ENCODE data around the gene ZNF532.

Gene ZNF532

DNA sequence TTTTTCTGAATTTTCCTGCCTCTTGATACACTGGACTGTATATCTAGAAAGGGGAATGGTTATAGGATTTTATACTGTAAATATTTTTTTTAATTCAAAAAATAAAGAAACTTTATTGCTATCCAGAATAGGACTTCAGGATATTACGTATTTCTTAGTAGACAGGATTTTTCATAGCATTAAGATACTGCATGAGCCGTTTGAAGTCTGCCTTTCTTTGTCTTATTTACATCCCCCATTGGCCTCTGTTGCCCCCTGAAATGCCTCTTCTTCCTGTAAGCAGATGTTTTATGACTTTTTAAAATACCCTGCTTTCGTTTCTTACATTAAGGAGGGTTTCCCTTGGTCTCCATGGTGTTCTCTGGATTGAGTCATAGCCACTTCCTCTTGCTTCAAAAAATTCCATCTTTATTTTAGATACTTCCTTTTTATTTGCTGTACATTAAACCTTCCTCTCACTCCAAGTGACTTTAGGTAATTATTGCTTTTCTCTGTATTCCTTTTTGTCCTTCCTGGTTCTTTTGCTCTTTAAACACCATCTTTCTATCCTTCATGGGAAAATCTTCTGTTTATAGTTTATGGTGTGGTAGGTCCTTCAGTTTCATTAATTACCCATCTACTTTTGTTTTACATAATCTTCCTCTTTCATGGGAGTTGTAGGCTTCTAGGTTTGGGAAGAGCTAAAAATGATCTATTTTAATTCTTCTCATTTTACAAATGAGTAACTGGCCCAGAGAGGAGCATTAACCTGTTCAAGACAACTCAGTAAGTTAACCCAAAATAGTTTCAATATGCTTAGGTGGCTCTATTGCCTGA is 72.6 kb downstream of the ZNF532 start:
- DNase-seq (ENCODE audit: low spot score), result no peak

DNA sequence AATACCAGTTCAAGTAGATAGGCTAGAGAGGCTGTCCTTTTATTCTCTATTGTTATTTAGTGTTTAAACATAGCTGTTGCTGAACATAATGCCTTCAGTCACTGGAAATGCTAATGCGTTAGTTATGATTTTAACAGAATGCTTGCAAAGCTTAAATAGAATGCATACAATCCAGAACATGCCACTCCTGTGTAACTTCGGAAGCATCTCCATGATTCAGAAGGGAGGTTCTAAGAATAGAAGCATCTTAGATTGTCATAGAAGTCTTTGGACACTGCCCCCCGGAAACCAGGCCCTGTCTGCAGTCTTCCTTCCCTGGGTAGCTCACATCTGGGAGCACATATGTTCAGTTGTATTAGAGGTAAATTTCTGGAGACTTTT is 73.2 kb downstream of the ZNF532 start:
- DNase-seq (ENCODE audit: low spot score), result no peak

DNA sequence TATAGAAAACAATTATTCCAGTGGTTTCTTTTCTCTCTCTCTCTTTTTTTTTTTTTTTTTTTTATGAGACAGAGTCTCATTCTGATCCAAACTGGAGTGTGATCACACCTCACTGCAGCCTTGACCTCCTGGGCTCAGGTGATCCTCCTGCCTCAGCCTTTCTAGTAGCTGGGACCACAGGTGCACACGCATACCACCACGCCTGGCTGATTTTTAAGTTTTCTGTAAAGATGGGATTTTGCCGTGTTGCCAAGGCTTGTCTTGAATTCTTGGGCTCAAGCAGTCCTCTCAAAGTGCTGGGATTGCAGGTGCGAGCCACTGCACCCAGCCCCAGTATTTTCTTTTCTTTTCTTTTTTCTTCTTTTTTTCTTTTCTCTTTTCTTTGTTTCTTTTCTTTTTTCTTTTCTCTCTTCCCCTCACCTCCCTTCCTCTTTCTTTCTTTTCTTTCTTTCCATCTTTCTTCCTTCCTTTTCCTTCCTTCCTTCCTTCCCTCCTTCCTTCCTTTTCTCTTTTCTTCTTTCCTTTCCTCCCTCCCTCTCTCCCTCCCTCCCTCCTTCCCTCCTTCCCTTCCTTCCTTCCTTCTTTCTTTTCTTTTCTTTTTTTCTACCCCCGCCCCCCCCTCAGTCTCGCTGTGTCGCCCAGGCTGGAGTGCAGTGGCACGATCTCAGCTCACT is 76.9 kb downstream of the ZNF532 start:
- no peak for DNase-seq (ENCODE audit: low spot score)

DNA sequence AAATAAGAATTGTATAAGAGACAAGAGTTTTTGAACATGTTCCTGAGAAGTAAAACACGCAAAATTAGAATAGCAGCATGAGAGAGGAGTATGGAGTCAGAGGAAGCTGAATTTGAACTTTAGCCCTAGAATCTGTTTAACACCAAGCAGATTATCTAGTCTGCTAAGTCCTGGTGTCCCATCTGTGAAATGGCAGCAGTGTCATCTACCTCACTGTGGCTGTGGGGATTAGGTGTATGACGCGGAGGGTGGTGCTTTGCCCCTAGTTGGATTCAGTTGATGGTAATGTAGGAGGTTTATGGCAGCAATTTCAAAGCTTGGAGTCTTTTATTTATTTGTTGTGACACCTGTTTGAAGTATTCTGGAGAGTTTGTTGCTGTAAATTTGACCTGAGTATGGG is 79.2 kb downstream of the ZNF532 start:
- DNase-seq (ENCODE audit: low spot score), result no peak

DNA sequence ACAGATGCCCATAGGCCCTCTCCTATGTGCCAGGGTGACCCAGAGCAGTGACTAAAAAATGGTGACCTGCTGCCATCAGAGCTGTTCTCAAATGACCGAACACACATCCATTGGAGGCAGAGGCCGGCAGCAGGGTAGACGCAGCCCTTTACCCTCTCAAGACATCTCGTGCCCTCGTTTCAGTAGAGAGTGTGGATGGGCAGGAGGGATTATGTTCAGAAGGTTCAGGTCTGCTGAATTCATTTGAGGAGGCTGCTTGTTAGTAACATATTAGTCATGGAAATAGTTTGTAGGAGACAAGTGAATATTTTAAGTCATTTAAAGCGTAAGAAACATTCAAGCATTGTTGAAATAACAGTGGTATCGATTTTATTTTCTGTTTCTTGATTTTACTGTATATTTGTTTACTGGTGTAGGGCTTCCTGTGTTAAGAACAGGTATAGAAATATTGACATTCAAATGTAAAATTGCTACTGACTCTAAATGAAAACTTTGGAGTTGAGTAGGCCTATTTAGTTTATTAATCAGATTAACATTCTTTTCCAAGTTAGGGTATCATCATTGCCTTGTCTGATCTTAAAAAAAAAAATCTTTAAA is 82.6 kb downstream of the ZNF532 start:
- no peak for DNase-seq (ENCODE audit: low spot score)

DNA sequence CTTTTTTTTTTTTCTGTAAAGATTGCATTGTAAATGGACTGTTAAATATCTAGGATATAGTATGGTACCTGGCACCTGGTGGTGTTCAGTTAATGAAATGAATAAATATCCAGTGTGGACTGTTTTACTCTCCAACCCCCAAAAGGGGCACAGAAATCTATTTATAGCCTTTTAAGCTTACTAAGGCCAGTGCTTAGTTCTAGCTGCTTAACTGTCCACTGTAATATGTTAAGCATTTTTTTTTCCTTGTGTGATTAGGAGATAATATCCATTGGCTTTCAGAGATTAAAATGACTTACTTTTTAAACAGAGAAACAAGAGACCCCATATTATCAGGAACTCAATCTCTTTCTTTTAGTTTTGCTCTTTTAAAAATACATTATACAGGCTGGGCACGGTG is 84.4 kb downstream of the ZNF532 start:
- no peak for DNase-seq (ENCODE audit: low spot score)

DNA sequence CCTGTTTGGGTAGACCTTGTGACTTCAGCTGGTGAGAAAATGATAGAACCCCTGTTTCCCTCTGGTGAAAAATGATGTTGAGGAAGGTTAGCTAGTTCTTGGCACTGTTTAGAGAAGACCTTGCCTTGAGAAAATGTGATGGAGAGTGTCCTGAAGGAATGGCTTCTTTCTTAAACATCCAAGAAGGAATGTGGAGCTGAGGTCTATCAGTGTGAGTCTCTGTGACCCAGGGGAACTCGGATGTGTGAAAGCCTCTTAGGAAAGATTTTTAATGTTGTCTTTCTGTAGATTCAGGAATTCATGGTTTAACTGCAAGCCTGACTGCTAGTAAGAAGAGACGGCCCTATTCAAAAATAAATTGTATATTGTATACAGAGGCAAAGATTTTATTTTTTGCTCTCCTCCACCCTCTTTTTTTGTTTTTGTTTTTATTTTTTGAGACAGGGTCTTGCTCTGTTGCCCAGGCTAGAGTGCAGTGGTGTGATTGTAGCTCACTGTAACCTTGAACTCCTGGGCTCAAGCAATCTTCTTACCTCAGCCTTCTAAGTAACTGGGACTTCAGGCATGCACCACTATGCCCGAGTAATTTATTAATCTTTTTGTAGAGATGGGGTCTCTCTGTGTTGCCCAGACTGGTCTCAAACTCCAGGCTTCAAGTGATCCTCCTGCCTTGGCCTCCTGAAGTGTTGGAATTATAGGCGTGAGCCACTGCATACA is 87.5 kb downstream of the ZNF532 start:
- no peak for DNase-seq (ENCODE audit: low spot score)

DNA sequence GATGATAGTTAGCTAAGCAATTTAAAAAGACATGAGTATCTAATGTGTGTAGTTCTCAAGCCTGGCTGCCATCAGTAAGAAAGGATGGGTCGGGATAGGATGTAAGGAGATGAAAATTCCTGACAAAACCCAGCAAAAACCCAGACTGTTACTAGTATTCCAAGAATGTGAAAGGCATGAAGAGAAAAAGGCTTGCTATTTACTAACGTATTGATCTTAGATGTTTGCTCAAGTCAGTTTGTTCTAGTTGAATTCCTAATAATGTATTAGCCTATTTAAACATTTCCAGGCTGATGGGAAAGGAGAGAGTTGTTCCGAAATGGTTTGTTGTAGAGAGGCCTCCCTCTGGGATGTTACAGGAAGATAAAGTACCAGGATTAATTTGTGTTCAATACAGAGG is 88.2 kb downstream of the ZNF532 start:
- DNase-seq (ENCODE audit: low spot score), result no peak

DNA sequence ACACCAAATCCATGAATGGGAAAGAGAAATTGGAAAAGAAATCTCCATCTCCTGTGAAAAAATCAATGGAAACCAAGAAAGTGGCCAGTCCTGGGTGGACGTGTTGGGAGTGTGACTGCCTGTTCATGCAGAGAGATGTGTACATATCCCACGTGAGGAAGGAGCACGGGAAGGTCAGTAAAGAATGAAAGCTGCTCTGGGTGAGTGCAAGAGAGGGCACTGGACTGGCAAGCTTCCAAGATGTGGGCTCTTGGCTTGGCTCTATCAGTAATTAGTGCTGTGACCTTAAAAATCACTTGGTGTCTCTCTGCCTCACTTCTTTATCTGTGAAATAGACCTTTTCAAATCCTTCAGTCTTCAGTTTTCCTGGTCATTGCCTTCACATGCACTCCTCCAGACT is 89.0 kb downstream of the ZNF532 start:
- no peak for DNase-seq (ENCODE audit: low spot score)

DNA sequence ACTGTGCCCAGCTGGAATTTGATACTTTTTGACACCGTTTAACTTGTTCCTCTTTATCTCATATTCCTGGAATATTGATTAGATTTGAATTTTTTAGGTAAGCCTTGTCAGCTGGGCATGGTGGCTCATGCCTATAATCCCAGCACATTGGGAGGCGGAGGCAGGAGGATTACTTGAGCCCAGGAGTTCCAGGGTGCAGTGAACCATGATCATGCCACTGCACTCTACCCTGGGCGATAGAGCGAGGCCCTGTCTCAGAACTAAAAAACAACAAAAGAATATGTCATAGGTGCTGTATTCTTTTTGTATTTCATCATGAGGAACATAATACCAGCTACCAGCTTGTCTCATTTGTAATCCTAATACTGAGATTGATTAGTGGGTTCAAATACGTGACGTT is 90.3 kb downstream of the ZNF532 start:
- DNase-seq (ENCODE audit: low spot score), result no peak

DNA sequence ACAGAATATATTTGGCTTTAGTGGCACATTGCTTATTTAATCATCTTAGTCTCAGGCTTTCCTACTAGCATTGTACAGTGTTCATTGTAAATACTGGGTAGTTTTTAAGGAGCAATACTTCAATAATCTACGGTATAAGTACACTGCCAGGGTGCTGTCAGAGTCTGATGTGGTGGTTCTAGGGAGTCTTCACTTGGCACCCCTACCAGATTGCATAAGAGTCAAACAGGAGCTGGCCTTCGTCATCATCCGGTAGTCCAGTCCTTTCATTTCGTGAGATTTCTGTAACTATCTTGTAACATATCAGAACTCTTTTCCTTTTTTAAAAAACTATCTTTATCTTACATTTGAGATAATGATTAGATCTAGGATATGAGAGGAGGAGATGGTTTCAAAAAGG is 91.1 kb downstream of the ZNF532 start:
- DNase-seq (ENCODE audit: low spot score), result no peak

DNA sequence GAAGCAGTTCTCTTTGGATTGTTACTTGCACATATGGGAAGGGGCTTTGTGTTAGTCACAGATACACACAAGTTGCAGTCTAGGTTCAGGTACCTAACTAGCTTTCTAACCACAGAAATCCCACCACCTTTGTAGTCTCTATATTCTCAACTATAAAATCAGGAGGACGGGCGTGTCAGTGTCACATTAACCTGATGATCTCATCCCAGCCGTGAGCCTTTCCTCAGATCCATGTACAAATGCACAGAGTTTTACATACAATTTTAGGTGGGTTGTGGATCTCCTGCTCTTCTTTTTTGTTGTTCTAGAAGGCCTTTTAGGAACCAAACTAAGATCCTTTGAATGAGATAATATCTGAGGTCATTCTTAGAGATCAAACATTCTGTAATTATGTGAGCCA is 94.0 kb downstream of the ZNF532 start:
- no peak for DNase-seq (ENCODE audit: low spot score)

DNA sequence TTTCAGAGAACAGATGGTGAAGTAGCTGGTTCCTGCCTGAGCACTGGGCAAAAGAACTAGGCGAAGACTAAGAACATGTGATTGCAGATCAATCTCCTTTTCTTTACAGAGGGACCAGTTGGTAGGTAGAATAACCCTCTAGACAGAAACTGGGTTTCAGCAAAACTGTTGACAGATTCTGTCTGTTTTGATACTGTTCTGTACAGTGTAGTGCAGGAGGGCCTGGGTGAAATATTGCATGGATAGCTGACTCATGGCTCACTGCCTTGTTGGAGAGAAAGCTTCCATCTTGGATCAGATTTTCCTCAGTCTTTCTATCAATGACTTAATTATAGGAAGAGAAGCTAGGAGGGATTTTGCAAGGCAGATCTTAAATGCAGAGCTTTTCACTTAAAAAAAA is 95.8 kb downstream of the ZNF532 start:
- DNase-seq (ENCODE audit: low spot score), result no peak

DNA sequence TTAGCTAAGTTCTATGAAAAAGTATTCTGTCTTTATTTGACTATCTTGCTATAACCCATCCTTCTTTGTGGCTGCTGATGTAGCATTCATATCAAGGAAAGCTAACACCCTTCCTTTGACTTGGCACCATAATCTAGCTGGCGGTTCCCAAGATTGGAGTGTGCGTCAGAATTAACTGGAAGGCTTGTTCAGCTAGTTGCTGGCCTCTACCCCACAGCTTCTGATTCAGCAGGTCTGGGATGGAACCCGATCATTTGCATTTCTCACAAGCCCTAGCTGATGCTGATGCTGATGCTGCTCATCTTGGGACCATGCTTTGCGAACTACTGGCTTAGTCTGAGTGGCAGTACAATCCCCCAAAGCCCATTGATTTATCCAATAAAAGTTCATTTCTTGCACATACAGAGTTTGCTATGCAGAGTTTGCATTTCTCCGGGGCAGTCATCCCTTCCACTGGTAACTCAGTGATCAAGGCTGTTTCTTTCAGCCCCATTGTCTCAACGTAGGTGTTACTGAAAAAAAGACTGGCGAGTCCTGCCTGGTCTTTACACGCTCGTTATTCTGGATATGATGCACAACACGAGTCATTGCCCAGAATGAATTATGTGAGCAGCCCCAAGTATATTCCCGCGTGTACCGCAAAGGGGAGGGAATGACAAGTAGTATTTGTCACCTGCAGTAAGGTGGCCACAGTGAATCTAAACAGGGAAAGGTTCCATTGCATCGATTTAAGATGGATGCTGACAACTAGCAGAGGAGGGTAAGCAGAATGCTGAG is 96.5 kb downstream of the ZNF532 start:
- DNase-seq (ENCODE audit: low spot score), result no peak

DNA sequence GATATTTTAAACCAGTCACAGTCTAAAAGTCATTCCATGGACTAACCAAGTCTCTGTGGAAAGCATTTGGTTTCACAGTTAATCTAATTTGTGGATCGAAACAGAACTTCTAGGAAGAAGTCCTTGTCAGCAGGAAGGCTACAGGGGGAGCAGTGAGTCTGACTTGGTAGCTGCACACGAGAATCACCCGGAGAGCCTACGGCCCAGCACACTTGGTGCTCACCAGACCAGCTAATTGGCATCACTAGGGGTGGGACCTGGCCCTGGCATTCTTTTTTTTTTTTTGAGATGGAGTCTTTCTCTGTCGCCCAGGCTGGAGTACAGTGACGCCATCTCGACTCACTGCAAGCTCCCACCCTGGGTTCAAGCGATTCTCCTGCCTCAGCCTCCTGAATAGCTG is 97.7 kb downstream of the ZNF532 start:
- no peak for DNase-seq (ENCODE audit: low spot score)

DNA sequence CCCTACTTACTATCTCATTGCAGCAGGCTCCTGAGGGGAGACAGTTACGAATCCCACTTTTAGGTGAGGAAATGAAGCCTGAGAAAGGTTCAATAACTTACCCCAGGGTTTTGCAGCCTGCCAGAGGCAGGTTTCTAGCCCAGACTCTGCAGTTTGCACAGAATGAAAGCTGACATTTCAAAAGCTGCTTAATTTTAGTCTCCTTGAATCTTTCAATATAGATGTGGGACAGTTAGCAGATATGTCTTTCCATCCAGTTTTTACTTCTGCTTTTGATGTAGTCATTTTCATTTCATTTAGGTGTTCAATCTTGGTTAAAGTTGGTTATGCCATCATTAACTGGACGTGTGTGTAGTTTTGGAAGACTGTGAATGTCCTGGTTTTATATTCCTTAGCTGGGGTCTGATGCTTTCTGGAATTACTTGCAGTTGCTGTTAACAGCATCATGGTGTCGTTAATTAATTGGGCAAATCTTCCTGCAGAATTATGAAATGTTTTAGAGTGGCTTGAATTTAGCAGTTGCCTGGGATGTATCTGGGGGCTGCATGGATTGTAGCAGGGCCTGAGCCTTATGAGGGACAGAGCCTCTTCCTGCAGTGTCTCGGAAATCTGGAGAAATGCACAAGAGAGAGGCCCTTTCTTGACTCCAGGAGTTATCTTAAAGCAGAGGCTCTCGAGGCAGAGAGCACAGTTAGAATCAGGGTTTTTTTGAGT is 100.8 kb downstream of the ZNF532 start:
- no peak for DNase-seq (ENCODE audit: low spot score)

DNA sequence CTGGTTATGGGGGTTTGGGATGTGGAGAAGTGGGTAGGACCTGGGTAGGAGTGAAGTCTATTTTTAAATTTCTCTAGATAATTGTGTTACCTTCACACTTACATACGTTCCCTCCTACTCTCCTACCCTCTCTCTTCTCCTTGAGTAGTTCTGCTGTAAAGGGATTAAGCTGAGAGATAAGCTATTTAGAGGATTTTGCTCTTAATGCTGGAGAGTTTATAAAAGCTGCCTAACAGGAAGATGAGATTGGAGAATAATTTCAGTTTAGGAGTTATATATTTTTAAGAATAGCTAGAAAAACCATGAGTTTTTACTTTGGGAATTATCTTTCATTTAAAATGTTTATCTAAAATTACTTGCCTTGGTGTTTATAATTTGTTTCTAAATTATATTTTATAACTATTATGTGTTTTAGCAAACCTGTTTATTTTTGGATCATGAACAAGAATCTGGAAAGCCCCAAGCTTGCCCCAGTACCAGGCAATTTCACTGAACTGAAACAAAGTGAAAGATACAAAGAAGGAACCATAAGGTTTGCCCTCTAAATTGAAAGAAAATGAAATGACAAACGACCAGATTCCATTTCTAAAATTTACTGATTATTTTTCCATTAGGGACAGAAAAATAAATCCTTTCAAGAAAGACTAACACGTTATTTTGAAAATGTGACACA is 101.5 kb downstream of the ZNF532 start:
- DNase-seq (ENCODE audit: low spot score), result no peak

DNA sequence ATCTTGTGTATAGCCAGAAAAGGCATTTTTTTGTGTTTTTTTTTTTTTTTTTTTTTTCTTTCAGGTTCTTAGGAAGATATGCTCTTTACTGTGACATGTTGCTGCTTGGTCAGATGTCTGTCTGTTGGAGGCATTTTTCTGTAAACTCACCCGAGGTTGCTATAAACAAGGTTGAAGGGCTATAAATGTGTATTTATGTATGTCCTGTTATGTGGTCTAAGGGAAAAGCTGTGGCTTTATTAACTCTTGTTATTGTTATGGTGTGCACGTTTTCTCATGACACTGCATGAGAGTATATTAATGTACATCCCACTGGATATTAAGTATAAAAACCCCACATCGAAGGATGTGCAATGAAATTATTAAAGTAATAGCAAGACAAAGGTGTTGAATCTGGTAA is 102.0 kb downstream of the ZNF532 start:
- no peak for DNase-seq (ENCODE audit: low spot score)

DNA sequence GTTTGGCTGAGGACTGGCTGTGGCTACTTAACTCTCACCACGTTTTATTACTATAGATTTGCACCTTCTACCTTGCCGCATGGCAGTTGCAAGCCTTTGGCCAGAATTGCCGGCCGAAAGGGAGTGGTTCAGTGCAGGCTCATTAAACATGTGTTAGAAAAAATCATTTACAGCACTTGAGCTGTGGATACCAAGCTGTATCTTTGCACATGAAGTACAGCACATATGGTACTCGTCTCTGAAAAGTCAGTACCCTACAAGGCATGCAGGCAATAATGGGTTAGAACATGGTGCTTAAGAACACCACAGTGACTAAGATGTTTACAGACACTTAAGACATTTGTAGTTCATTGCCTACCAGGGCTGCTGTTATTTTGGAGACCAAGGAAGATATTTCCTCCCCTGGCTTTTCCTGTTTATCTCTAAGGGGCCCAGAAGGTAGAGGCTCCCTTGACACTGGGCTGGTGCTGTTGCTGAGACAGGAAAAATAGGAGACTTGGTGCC is 103.1 kb downstream of the ZNF532 start:
- DNase-seq (ENCODE audit: low spot score), result no peak

DNA sequence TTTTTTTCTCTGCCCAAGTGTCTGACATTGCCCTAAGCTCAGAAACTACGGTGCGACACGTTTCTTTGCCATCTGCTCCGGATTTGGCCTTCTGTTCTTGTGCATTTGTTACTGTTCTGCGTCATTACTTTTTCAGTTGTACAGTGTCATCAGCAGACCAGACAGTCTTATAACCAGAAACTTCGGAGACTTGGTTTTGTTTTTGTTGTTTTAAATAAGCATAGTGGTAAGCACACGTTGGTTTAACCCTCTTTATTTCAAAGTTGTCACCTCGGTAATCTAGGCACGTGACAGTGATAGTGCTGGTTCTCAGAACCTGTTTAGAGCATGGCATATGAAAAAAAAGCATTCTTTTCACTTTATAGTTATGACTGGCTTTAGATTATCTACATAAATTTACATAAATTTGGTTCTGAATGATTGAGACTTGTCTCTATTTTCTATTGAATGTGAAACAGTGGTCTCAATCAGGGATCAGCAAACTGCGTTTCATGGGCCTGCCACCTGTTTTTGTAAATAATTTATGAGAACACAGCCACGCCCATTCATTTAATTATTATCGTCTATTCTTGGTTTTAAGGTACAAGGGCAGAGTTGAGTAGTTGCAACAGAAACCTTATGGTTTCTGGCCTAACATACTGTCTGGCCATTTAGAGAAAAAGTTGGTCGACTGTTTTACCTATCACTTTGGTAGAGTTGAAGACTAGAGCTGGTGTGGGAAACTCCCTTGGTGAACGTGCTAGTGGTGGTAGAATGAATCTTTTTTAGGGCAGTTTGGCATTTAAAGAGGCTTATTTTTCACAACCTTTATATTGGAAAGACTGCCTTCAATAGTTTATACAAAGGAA is 106.5 kb downstream of the ZNF532 start:
- no peak for DNase-seq (ENCODE audit: low spot score)

Data from CD4-positive, alpha-beta T cell treated with Interleukin-6 at 100 ng/mL for 8 hours (primary cell).